A204.1 (cell line): Measurements from ENCODE around the gene COPS7A.

Source experiments
- FAIRE-seq: peaks from 2 replicates; lab custom pipeline; 2012; peaks lifted over from hg19 to GRCh38; lab: Jason Lieb, UNC

Gene COPS7A

GRCh38 chr12:6770600-6770999 is 46.8 kb downstream of the COPS7A start:
- FAIRE-seq: no peak

- no peak for FAIRE-seq
Measured at GRCh38 chr12:6771091-6771495, 47.2 kb downstream of the COPS7A start.

- no peak for FAIRE-seq
Measured at GRCh38 chr12:6771509-6772330, 47.9 kb downstream of the COPS7A start.

GRCh38 chr12:6772331-6772695 is 48.5 kb downstream of the COPS7A start, which contains the start of gene LAG3:
Gene LAG3, plus strand, starts transcription at chr12:6772520. Its CDS starts 333 bp downstream, at chr12:6772853.
- no peak for FAIRE-seq

- FAIRE-seq: no peak
Measured at GRCh38 chr12:6772726-6773589, 49.1 kb downstream of the COPS7A start.

- FAIRE-seq: no peak
Measured at GRCh38 chr12:6773590-6774351, 49.9 kb downstream of the COPS7A start.

- FAIRE-seq: no peak
Measured at GRCh38 chr12:6774499-6775062, 50.7 kb downstream of the COPS7A start.

- no peak for FAIRE-seq
Measured at GRCh38 chr12:6775185-6776174, 51.6 kb downstream of the COPS7A start.

- no peak for FAIRE-seq
Measured at GRCh38 chr12:6777386-6777785, 53.5 kb downstream of the COPS7A start.

- no peak for FAIRE-seq
Measured at GRCh38 chr12:6778217-6778573, 54.3 kb downstream of the COPS7A start.

GRCh38 chr12:6778574-6779550 is 55.0 kb downstream of the COPS7A start:
- FAIRE-seq: peak; percentile 92

- no peak for FAIRE-seq
Measured at GRCh38 chr12:6779708-6780432, 56.0 kb downstream of the COPS7A start.

- FAIRE-seq: no peak
Measured at GRCh38 chr12:6780573-6780972, 56.7 kb downstream of the COPS7A start.
